Measurements from ENCODE around the gene MYO10.

DNA sequence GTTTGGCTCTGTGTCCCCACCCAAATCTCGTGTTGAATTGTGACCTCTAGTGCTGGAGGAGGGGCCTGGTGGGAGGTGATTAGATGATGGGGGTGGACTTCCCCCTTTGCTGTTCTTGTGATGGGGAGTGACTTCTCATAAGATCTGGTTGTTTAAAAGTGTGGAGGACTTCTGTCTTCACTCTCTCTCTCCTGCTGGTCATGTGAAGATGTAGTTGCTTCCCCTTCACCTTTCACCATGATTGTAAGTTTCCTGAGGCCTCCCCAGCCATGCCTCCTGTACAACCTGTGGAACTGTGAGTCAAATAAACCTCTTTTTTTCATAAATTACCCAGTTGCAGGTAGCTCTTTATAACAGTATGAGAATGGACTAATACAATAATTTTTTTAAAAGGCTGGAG, 10.6 kb upstream of the MYO10 start:
- TF ChIP-seq POLR2A (IDR thresholded peaks at IDR 0.05) (no peak), CTCF (IDR thresholded peaks at IDR 0.05) (no peak)

Data from tibial nerve (tissue), 3 donors.